HG03196 (cell line): ENCODE results near the gene RFK.
"Not testable (repeated sequence)": the region's sequence is repeated elsewhere in the genome, so short reads cannot be mapped to it uniquely, and the experiment has no call there.

Experiments used
- ATAC-seq: cut with Tn5 transposase; IDR thresholded peaks from one replicate; pipeline ENCODE4 v1.9.1; 2021; ENCODE audit not compliant: unreplicated experiment

The RFK gene

GRCh38 chr9:76394195-76394959 is at the start of gene RFK:
Gene RFK (minus strand): TSS chr9:76394426. CDS start chr9:76394171, 255 bp downstream.
- peak; percentile 65 for ATAC-seq

- no peak for ATAC-seq
Observed at GRCh38 chr9:76443887-76444286, 49.7 kb upstream of the RFK start.

DNA sequence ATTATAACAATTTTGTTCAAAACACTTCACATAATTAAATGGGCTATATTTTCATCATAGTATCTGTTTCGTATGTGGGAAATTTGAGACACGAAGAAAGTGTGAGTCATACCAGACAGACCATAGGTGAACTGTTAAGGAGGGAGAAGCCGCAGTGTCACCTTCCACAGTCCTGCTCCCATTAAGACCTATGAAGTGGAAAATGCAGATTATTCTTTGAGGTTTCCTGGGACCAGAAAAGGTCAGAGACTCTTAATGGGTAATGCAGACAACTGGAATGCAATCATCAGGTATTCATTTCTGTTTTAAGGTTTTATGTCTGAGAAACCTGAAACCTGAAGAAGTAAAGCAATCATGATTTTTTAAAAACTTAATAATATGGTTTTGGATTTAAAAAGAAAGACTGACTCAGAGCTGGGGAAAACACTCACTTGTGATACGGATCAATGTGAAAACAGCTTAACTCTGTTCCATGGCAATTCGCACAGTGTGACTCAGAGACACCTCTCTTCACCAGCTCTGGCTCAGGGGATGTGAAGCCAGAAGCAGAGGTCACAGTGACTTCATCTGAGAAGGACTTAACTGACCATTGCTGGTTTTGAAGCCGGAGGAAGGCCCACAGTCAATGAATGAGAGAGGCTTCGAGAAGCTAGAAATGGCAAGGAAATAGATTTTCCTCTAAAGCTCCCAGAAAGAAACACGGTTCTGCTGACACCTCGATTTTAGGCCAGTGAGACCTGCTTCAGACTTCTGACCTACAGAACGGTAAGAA is 47.5 kb upstream of the RFK start:
- peak; percentile 67 for ATAC-seq

GRCh38 chr9:76438841-76439588 is 44.8 kb upstream of the RFK start:
- ATAC-seq, result peak; percentile 63

DNA sequence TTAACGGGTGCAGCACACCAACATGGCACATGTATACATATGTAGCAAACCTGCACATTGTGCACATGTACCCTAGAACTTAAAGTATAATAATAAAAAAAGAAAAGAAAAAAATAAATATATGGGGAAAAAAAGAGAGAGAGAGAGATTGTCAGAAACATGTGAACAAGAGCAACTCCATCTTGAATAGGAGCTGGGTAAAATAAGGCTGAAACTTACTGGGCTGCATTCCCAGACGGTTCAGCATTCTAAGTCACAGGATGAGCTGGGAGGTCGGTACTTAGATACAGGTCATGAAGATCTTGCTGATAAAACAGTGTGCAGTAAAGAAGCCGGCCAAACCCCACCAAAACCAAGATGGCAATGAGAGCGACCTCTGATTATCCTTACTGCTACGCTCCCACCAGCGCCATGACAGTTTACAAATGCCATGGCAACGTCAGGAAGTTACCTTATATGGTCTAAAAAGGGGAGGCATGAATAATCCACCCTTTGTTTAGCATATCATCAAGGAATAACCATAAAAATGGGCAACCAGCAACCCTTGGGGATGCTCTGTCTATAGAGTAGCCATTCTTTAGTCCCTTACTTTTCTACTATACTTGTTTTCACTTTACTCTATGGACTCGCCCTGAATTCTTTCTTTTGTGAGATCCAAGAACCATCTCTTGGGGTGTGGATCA is 42.9 kb upstream of the RFK start:
- not testable (repeated sequence) for ATAC-seq

GRCh38 chr9:76434897-76435296 is 40.7 kb upstream of the RFK start:
- not testable (repeated sequence) for ATAC-seq

DNA sequence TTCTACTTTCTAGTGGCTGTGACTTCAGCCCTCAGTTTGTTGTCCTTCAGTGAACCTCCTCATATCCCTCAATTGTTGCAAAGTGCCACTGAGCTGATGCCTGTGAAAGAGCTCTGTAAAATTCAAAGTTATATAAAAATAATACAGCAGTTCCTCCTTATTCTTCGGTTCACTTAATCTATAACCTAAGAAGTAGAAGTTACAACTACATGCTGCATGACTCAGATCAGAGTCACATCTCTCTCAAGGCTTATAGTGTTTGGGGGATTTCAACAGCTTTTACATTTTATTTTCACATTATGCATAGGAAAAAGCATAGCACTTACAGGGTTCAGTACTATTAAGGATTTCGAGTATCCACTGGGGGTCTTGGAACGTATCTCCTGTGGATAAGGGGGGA is 39.6 kb upstream of the RFK start:
- ATAC-seq, result no peak

GRCh38 chr9:76433406-76433805 is 39.2 kb upstream of the RFK start:
- no peak for ATAC-seq

DNA sequence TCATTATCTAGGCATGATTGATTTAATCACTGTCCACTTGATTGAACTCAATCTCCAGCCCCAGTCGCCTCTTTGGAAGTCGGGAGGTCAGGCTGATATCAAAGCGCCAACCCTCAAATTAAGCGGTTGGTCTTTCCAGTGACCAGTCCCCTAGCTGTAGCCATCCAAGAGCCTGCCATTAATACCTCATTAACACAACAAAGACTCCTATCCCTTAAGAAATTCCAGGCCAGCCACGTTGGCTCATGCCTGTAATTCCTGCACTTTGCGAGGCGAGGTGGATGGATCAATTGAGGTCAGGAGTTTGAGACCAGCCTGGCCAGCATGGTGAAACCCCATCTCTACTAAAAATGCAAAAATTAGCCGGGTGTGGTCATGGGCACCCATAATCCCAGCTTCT is 37.4 kb upstream of the RFK start:
- no peak for ATAC-seq

GRCh38 chr9:76426807-76427419 is 32.7 kb upstream of the RFK start:
- no peak for ATAC-seq

- ATAC-seq, result no peak
Observed at GRCh38 chr9:76425677-76426453, 31.6 kb upstream of the RFK start.

DNA sequence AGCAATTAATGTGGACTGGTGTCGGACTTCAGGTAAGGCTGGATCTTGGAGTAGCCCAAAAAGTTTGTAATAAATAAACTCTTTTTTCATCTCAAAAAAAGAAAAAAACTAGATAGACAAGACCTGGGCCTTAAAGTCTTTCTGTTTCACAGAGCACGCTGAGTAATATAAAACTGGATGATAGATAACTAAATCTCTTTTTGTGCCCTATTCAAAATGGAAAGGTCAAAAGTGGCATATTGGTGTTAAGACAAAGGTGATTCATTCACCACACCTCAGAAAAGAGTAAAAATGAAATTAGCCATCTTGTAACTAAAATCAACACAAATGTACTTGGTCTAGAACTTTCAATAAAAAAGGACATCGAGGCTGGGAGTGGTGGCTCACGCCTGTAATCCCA is 30.3 kb upstream of the RFK start:
- no peak for ATAC-seq

GRCh38 chr9:76423216-76424177 is 29.3 kb upstream of the RFK start:
- ATAC-seq, result no peak

- no peak for ATAC-seq
Observed at GRCh38 chr9:76419782-76420380, 25.7 kb upstream of the RFK start.

DNA sequence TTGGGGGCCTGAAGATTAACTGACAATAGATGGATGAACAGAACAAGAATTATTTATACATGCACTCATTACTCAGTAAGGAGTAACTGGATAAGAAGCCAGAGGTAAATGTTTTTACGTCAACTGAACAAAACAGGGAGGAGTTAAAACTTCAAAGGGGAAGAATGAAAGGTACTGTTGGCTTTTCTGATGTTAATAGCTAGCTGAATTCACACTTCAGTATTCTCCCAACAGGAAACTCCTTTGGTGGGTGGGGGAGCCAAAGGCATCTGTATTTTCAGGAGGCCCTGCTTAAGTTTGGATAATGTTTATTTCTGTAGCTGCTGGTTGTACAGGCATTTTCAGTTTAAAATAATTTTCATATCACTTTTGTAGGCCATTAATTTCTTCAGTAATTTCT is 23.2 kb upstream of the RFK start:
- ATAC-seq, result no peak

GRCh38 chr9:76415731-76416130 is 21.5 kb upstream of the RFK start:
- no peak for ATAC-seq

DNA sequence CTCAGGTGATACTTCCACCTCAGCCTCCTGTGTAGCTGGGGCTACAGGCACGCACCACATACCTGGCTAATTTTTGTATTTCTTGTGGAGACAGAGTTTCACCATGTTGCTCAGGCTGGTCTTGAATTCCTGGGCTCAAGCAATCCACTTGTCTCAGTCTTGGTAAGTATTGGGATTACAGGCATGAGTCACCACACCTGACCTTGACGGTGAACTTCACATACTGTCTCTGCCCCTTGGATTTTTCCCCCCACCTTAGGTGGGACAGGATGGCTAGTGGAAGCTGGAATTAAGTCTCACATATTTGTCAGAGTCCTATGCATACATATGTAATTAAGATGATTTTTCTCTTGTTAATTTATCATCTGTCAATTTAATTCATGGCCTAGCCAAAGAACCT is 20.9 kb upstream of the RFK start:
- no peak for ATAC-seq

- peak; percentile 71 for ATAC-seq
Observed at GRCh38 chr9:76414661-76415060, 20.4 kb upstream of the RFK start.
